ENCODE data around the gene TUBGCP6.

- TF ChIP-seq CTCF (IDR thresholded peaks at IDR 0.05 in 4 of 5, conservative IDR thresholded peaks at IDR 0.05 in 1 of 5) (no peak), POLR2A (IDR thresholded peaks at IDR 0.05) (no peak)
Observed at GRCh38 chr22:50257451-50258360, 12.9 kb upstream of the TUBGCP6 start.

All from gastrocnemius medialis (tissue), 4 donors.